SU-DHL-6 (cell line): ENCODE data around the gene TFF2.

Experiments
- EZH2phosphoT487 ChIP-seq: fragments of 200-600 bp; sonication (generic), shearing (Covaris generic); conservative IDR thresholded peaks from 2 replicates; pipeline ENCODE4 v1.6.1; 2018; ENCODE audit warnings: mild to moderate bottlenecking, antibody characterized with exemption, low read length, moderate library complexity, mixed read lengths
- TF ChIP-seq, protein P1 (sequence below): fragments of 200-600 bp; sonication (generic); IDR thresholded peaks from one replicate; pipeline ENCODE4 v1.5.1; 2017; ENCODE audit warnings: antibody characterized with exemption, mild to moderate bottlenecking, low read length, moderate library complexity; ENCODE audit not compliant: insufficient read depth, poor library complexity, severe bottlenecking

- TF ChIP-seq, protein P1, sequence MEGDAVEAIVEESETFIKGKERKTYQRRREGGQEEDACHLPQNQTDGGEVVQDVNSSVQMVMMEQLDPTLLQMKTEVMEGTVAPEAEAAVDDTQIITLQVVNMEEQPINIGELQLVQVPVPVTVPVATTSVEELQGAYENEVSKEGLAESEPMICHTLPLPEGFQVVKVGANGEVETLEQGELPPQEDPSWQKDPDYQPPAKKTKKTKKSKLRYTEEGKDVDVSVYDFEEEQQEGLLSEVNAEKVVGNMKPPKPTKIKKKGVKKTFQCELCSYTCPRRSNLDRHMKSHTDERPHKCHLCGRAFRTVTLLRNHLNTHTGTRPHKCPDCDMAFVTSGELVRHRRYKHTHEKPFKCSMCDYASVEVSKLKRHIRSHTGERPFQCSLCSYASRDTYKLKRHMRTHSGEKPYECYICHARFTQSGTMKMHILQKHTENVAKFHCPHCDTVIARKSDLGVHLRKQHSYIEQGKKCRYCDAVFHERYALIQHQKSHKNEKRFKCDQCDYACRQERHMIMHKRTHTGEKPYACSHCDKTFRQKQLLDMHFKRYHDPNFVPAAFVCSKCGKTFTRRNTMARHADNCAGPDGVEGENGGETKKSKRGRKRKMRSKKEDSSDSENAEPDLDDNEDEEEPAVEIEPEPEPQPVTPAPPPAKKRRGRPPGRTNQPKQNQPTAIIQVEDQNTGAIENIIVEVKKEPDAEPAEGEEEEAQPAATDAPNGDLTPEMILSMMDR, result no peak
- no peak for TF ChIP-seq EZH2phosphoT487
These were observed 47.1 kb upstream of the TFF2 start for GRCh38 chr21:42397746-42398394.
